Muscle layer of duodenum (tissue), 2 donors: Measurements from ENCODE around the gene NSFL1C.

Experiments used
- H3K27ac ChIP-seq: one replicate; pipeline ENCODE4 v1.7.0; 2013; ENCODE audit warnings: mild to moderate bottlenecking, low read length
- H3K27me3 ChIP-seq: one replicate; pipeline ENCODE4 v1.7.0; 2013; ENCODE audit warnings: low read depth, mild to moderate bottlenecking, control low read depth, low read length
- H3K36me3 ChIP-seq, 2 donors: one replicate each; pipeline ENCODE4 v1.7.0; 2013; ENCODE audit warnings: low read length in 2 of 2, control low read depth in 1 of 2, mild to moderate bottlenecking in 1 of 2; ENCODE audit not compliant: insufficient read depth in 2 of 2, control insufficient read depth in 1 of 2
- H3K4me1 ChIP-seq, 2 donors: one replicate each; pipeline ENCODE4 v1.7.0; 2013; ENCODE audit warnings: low read length in 2 of 2, mild to moderate bottlenecking in 2 of 2, control low read depth in 1 of 2, moderate library complexity in 1 of 2; ENCODE audit not compliant: insufficient read depth in 2 of 2, control insufficient read depth in 1 of 2
- H3K4me3 ChIP-seq, 2 donors: one replicate each; pipeline ENCODE4 v1.7.0; 2013; ENCODE audit warnings: low read length in 2 of 2, low read depth in 1 of 2, mild to moderate bottlenecking in 1 of 2
- H3K9me3 ChIP-seq, 2 donors: one replicate each; pipeline ENCODE4 v1.7.0; 2013; ENCODE audit warnings: low read length in 2 of 2, control low read depth in 1 of 2, mild to moderate bottlenecking in 1 of 2; ENCODE audit not compliant: control insufficient read depth in 1 of 2
- donor health status: healthy.

The NSFL1C gene

DNA sequence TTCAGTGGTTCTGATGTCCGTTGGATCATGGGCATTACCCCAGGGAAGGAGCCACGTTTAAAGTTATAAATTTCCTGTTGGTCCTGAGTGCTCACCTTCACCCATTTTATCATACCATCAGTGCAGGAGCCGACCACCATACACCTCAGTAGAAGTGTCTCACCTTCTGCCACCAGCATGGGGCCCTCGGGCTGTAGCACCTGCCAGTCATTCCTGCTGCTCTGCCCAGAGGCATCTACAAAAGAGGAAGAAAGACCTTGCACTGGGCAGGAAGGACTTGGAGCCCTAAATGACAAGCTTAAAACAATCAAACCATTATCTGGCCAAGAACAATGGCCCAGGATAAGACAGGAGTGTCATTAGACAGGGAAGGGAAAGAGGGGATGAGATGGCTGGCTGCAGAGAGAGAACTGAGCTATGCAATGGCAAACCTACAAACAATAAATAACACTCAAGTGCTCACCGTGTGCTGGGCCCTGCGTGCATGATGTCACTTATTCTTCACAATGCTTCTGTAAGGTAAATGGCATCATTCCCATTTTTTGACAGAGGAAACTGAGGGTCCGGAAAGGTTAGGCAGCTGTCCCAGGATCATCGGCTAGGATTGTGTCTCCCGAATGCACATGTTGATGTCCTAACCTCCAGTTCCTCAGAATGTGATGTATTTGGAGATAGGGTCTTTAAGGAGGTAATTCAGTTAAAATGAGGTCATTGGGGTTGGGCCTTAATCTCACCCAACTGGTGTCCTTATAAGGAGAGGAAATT is 13.4 kb upstream of the NSFL1C start:
- Histone ChIP-seq H3K9me3 (no peaks in the 10 kb centered on the region), H3K27me3 (no peaks in the 10 kb centered on the region), H3K4me3 (no peak overlapping the region), H3K4me1 (no peaks in the 10 kb centered on the region), H3K27ac (no peak overlapping the region), H3K36me3 (no peaks in the 10 kb centered on the region)

DNA sequence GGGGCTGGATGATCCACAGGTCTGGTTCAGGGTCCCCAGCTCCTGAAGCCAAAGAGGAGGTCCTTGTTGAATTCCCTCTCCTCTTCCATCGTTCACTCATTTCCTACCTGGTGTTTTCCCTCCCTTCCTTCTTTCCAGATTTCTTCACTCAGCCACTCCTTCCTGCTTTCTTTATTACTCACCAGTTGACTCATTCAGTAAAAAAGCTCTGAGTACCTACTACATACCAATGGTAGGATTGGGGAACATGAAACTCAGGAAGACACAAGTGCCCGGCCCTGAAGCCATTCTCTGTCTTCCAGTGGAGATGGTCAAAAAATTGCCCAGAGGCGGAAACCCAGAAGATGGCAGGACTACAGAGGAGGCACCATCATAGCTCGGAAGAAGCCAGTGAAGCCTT is 11.9 kb upstream of the NSFL1C start:
- no peaks in the 10 kb centered on the region for H3K27me3 ChIP-seq
- H3K4me3 ChIP-seq, result no peak overlapping the region
- H3K27ac ChIP-seq, result no peak overlapping the region
- no peaks in the 10 kb centered on the region for H3K36me3 ChIP-seq
- no peaks in the 10 kb centered on the region for H3K9me3 ChIP-seq
- no peaks in the 10 kb centered on the region for H3K4me1 ChIP-seq

DNA sequence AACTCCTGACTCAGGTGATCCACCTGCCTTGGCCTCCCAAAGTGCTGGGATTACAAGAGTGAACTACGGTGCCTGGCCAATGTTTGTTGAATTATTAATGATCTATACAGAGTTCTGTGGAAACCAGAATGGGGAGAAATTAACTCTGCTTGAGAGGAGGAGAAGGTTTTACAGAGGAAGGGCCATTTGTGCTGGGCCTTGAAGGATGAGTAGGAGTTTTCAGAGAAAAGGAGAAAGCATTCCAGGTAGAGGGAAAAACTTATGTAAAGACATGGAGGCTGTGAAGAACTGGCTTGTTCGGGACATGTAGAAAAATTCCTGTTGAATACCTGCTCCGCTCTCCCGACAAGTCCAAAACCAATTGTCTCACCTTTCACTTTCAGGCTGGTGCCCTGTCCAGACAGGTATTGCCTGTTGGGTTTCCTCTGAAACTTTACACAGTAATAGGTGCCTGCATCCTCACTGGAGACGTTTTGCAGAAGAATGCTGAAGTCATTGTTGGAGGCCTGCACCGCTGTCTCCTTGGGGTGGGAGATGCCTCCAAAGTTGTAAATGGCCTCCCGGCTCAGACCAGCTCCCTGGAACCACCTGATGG is 11.3 kb upstream of the NSFL1C start:
- no peaks in the 10 kb centered on the region for H3K4me1 ChIP-seq
- H3K36me3 ChIP-seq, result no peaks in the 10 kb centered on the region
- no peak overlapping the region for H3K4me3 ChIP-seq
- H3K27ac ChIP-seq, result no peak overlapping the region
- no peaks in the 10 kb centered on the region for H3K9me3 ChIP-seq
- H3K27me3 ChIP-seq, result no peaks in the 10 kb centered on the region

DNA sequence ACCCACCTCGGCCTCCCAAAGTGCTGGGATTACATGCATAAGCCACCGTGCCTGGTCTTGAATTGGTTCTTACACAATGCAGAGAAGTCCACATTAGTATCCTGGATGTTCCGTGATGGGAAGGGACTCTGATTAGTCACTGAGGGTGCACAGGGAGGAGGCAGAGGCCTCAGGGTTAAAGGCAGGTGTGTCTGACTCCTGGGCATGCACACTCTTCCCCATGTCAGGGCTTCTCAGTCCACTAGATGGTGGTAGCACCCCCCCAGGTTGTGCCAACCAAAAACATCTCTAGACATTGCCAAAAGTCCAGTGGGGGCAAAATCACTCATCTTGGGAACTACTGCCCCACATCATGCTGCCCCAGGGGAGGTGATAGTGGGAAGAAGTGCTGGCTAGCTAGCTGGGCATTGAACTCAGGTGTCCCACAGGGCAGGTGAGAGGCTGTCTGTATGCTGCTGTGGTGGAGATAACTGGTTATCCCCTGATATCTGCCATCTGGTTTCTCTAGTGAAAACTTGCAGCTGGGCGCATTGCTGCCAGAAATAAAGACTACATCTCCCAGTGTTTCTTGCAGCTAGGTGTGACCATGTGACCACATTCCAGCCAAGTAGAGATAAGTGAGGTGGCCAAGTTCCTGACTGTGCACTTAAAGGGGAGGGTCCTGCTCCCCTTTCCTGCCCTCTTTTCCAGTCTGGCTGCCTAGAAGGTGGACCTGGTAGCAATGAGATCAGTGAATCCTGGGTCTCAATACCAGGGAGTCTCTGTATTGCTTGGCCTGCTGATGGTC is 8.4 kb upstream of the NSFL1C start:
- no peak overlapping the region for H3K4me3 ChIP-seq
- H3K4me1 ChIP-seq, result no peaks in the 10 kb centered on the region
- H3K9me3 ChIP-seq, result no peaks in the 10 kb centered on the region
- H3K36me3 ChIP-seq, result no peaks in the 10 kb centered on the region
- H3K27ac ChIP-seq, result no peak overlapping the region
- no peaks in the 10 kb centered on the region for H3K27me3 ChIP-seq

DNA sequence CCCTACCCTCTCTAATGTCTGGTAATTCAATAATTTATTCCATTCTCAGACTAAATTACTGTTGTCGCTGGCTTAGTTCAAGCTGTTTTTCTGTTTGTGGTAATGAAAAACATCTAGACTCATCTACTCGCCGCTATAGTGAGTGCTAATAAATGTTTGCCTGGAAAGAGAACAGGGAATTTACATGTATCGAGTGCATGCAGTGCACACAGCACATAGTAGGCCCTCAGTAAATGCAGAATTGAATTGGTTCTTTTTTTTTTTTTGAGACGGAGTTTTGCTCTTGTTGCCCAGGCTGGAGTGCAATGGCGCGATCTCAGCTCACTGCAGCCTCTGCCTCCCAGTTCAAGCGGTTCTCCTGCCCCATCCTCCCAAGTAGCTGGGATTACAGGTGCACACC is 7.7 kb upstream of the NSFL1C start:
- H3K36me3 ChIP-seq, result no peaks in the 10 kb centered on the region
- no peaks in the 10 kb centered on the region for H3K27me3 ChIP-seq
- H3K27ac ChIP-seq, result no peak overlapping the region
- no peaks in the 10 kb centered on the region for H3K9me3 ChIP-seq
- no peaks in the 10 kb centered on the region for H3K4me1 ChIP-seq
- H3K4me3 ChIP-seq, result no peak overlapping the region

DNA sequence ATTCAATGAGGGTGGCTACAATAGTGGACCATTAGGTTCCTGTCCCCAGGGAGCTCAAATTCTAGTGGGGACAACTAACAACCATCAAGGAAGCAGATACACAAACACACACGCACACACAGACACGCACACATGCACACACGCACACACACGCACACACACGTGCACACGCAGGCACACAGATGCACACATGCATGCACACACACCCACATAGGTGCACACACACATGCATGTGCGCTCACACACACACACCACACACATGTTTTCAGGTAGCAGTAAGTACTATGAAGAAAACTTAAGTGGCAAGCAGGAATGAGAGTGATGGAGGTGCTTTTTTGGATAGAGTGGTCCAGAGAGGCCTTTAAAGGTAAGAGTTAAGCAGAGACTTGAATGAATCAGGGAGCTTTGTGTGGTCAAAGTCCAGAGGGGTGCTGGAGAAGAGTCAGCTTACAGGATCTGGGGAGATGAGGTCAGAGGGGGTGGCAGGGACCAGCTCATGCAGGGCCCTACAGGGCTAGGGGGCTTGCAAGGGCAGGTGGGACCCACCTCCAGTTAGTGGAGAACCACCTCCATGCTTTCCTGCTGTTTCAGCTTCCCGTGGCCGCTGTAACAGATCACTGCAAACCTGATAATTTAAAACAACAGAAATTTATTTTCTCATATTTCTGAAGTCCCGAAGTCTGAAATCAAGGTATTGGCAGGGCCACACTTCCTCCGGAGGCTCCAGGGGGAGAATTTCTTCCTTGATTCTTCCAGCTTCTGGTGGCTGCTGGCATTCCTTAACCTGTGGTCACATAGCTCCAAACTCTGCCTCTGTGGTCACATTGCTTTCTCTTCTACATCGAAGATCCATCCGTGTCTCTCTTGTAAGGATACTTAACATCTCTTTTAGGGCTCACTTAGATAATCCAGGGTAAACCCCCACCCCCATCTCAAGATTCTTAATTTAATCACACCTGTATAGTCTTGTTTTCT is 6.9 kb upstream of the NSFL1C start:
- H3K4me1 ChIP-seq, result no peaks in the 10 kb centered on the region
- H3K27me3 ChIP-seq, result no peaks in the 10 kb centered on the region
- no peaks in the 10 kb centered on the region for H3K36me3 ChIP-seq
- no peak overlapping the region for H3K4me3 ChIP-seq
- no peak overlapping the region for H3K27ac ChIP-seq
- no peaks in the 10 kb centered on the region for H3K9me3 ChIP-seq

DNA sequence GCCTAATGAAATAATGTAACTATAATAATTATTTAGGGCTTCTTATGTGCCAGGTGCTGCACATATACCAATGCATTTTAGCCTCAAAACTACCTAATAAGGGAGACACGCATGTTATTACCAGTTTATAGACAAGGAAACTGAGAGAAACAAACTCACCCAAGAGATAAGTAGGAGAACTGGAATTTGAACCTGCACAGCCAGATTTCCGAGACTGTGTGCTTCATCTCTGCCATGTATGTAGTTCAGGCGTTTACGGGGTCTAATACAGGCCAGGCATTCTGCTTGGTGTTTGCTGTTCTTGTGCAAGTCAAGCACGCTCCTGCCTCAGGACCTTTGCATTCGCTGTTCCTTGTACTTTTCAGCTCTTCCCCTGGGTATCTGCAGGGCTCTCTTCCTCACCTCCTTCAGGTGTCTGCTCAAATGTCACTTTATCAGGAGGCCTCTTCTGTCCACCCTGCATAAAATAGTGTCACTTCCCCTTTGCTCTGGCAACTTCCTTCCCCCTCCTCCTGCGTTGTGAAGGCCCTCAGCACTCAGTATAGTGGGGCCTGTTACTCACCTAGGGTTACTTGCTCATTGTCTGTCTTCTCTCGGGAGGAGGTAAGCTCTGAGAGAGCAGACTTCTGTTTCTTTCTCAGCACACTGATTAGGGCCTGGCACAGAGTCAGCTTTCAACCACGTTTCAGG is 6.1 kb upstream of the NSFL1C start:
- no peaks in the 10 kb centered on the region for H3K27me3 ChIP-seq
- no peaks in the 10 kb centered on the region for H3K4me1 ChIP-seq
- no peak overlapping the region for H3K27ac ChIP-seq
- no peak overlapping the region for H3K4me3 ChIP-seq
- no peaks in the 10 kb centered on the region for H3K36me3 ChIP-seq
- no peaks in the 10 kb centered on the region for H3K9me3 ChIP-seq

DNA sequence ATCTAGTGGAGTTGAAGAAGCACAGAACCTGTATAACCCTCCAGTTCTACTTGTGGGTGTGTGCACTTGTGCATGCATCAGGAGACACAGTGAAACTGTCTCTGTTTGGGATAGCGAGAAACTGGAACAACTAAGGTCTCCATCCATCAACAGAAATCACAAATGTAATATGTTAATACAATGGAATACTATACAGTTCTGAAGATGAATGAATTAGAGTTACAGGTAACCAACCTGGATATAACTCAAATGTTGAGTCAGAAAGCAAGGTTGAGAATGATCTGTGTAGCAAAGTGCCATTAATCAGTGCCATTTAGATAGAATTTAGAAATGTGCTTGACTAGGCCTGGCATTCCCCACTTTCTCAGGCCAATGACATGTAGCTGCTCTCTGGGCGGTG is 4.6 kb upstream of the NSFL1C start:
- Histone ChIP-seq H3K27ac (no peak overlapping the region), H3K4me1 (peaks cover 0 to 6% of the 10 kb centered on the region in 2 donors), H3K36me3 (no peaks in the 10 kb centered on the region), H3K4me3 (no peak overlapping the region), H3K27me3 (no peaks in the 10 kb centered on the region), H3K9me3 (no peaks in the 10 kb centered on the region)

DNA sequence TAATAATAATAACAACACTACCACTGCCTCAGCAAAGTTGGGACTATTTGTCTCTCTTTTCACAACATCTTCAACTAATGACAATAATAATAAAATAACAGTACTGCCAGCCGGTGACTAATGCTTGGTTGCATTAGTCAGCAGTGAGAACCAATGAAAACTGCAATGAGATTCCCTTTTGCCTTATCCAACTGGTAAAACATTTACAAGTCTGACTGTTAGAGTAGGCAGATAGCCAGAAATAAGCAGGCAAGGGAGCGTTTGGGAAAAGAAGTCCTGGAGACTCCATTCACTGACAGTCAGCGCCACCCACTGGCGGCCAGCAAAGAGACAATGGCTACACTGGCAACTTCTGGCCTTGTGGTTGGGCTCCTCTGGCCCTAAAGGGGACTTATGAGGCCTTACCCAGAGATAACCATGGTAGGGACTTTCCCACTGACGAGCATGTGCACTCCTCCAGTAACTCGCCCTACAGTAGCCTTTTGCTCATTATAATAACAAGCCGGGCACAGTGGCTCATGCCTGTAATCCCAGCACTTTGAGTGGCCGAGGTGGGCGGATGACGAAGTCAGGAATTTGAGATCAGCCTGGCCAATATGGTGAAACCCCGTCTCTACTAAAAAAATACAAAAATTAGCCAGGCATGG is 3.4 kb upstream of the NSFL1C start:
- no peaks in the 10 kb centered on the region for H3K27me3 ChIP-seq
- peaks cover 10 to 17% of the 10 kb centered on the region in 2 donors for H3K4me1 ChIP-seq
- H3K4me3 ChIP-seq, result no peak overlapping the region
- H3K36me3 ChIP-seq, result no peaks in the 10 kb centered on the region
- no peak overlapping the region for H3K27ac ChIP-seq
- H3K9me3 ChIP-seq, result no peaks in the 10 kb centered on the region

DNA sequence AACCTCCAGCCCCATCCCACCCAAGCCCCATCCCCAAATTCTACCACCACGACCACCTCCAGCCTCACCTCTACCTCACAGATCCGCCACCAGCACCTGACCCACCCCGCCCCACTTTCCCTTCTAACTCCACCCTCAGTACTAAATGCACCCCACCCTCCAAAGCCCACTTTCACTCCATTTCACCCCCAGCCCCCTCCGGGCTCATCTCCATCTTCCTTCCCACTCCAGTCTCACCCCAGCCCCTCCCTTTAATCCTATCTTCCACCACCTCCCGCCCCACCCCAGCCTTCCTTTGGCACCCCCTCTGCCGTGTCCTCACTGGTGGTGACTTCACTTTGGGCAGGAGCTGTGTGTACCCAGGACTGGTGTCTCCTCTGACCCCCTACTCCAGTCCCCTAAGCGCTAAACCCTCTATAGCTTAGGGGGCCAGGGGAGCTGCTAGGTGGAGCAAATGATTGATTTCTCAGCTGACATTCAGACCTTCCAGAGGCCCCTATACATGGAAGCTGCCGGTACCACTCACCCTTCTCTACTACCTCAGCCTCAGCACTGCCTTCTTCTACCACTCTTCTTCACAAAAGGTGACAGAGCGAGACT is 2.8 kb upstream of the NSFL1C start:
- Histone ChIP-seq H3K36me3 (peaks cover under 1 to 1% of the 10 kb centered on the region in 2 donors), H3K4me3 (no peak overlapping the region), H3K27me3 (no peaks in the 10 kb centered on the region), H3K4me1 (peaks cover 10 to 24% of the 10 kb centered on the region in 2 donors), H3K27ac (no peak overlapping the region), H3K9me3 (no peaks in the 10 kb centered on the region)
